Peyer's patch (tissue), 4 donors: ENCODE data around the gene CGNL1.

Source experiments
- CTCF ChIP-seq, 6 experiments: fragments of 450-650 bp in 4 of 6; fragments of 200-600 bp in 2 of 6; sonication (generic) in 1 of 6; IDR thresholded peaks; one replicate each; pipeline ENCODE4 v1.5.1; 2017 to 2019; ENCODE audit warnings: antibody characterized with exemption in 6 of 6, mild to moderate bottlenecking in 3 of 6, moderate library complexity in 1 of 6
- POLR2A ChIP-seq, 2 donors: fragments of 450-650 bp; IDR thresholded peaks; one replicate each; pipeline ENCODE4 v1.5.1; 2017; ENCODE audit warnings: antibody characterized with exemption in 2 of 2, mild to moderate bottlenecking in 2 of 2, moderate library complexity in 2 of 2

GRCh38 chr15:57423599-57424140, 47.4 kb downstream of the CGNL1 start:
- no peak for TF ChIP-seq CTCF (IDR thresholded peaks at IDR 0.05)
- no peak for TF ChIP-seq POLR2A (IDR thresholded peaks at IDR 0.05)
